A549 (cell line): ENCODE data around the gene CD2AP. TPM values are rescaled to one million over a fixed set of nuclear protein-coding genes. Genes with fewer than 3 reads are reported as not detected.

Source experiments
- ATAC-seq, 2 experiments: fragments of 200-7000 bp in 1 of 2; fragments of >200 bp in 1 of 2; cut with Nextera tagmentation in 1 of 2; cut with Tn5 transposase in 1 of 2; 3 replicates each; pipeline versions ENCODE4 v1.8.0 to v1.9.1; 2018 to 2020; ENCODE audit warnings: mild to moderate bottlenecking in 1 of 2, moderate library complexity in 1 of 2
- CTCF ChIA-PET: fragments of 300-600 bp; sonication (Branson Sonifier 250); formaldehyde crosslinking; extraction: SDS; loops from one replicate; lab custom pipeline; 2021; ENCODE audit warnings: antibody characterized with exemption, inconsistent platforms; lab: Yijun Ruan, JAX
- POLR2A ChIA-PET: fragments of 350-600 bp; formaldehyde crosslinking; extraction: SDS; loops from one replicate; lab custom pipeline; 2021; ENCODE audit warnings: antibody characterized with exemption, inconsistent platforms; lab: Yijun Ruan, JAX
- DNase-seq, 2 experiments: peaks; one replicate each; pipeline versions ENCODE4 v3.0.0 to v3.0.0-alpha.2; 2011 to 2016; ENCODE audit warnings: low read depth in 1 of 2, low spot score in 1 of 2
- FAIRE-seq: peaks from 2 replicates; lab custom pipeline; 2011; peaks lifted over from hg19 to GRCh38; lab: Jason Lieb, UNC
- H3K27ac ChIP-seq, 2 experiments: fragments of >200 bp; sonication (Bioruptor Twin); formaldehyde crosslinking; 3 replicates each; pipeline ENCODE4 v1.5.1; 2016 to 2017
- H3K4me1 ChIP-seq: fragments of >200 bp; sonication (Bioruptor Twin); formaldehyde crosslinking; 3 replicates; pipeline ENCODE4 v1.6.1; 2016
- H3K4me2 ChIP-seq: fragments of >200 bp; sonication (Bioruptor Twin); formaldehyde crosslinking; 3 replicates; pipeline ENCODE4 v1.6.1; 2016
- H3K4me3 ChIP-seq: fragments of >200 bp; sonication (Bioruptor Twin); formaldehyde crosslinking; 3 replicates; pipeline ENCODE4 v1.5.1; 2016
- H3K9me3 ChIP-seq: fragments of >200 bp; sonication (Bioruptor Twin); formaldehyde crosslinking; 3 replicates; pipeline ENCODE4 v1.6.1; 2016
- ESRRA ChIP-seq: fragments of 150-350 bp; IDR thresholded peaks from 2 replicates; pipeline ENCODE4 v1.6.1; 2014; ENCODE audit warnings: mild to moderate bottlenecking, low read length, borderline replicate concordance
- FOSL2 ChIP-seq, 2 experiments: fragments of 450-650 bp in 1 of 2; fragments of >200 bp in 1 of 2; sonication (Bioruptor Twin) in 1 of 2; formaldehyde crosslinking; IDR thresholded peaks; 2 replicates each; pipeline versions ENCODE4 v1.5.0 to v1.6.1; 2016 to 2020; ENCODE audit warnings: mild to moderate bottlenecking in 1 of 2, moderate library complexity in 1 of 2
- JUNB ChIP-seq: fragments of >200 bp; sonication (Bioruptor Twin); formaldehyde crosslinking; IDR thresholded peaks from 2 replicates; pipeline ENCODE4 v1.6.1; 2016
- KDM5A ChIP-seq: fragments of 200-600 bp; sonication (generic); IDR thresholded peaks from 2 replicates; pipeline ENCODE4 v1.6.1; 2016; ENCODE audit warnings: antibody characterized with exemption, mild to moderate bottlenecking
- MYC ChIP-seq: IDR thresholded peaks from 2 replicates; pipeline ENCODE4 v1.6.1; 2012; ENCODE audit warnings: mild to moderate bottlenecking, inconsistent platforms, low read length, improper control_type of control experiment, borderline replicate concordance
- NFE2L2 ChIP-seq: fragments of 150-350 bp; conservative IDR thresholded peaks from 2 replicates; pipeline ENCODE4 v1.6.1; 2014; ENCODE audit warnings: low read length
- PHF8 ChIP-seq: fragments of 200-600 bp; sonication (generic); IDR thresholded peaks from 2 replicates; pipeline ENCODE4 v1.6.1; 2016; ENCODE audit warnings: low read depth, mild to moderate bottlenecking, antibody characterized with exemption, moderate library complexity, borderline replicate concordance
- POLR2A ChIP-seq: IDR thresholded peaks from 2 replicates; pipeline ENCODE4 v1.6.1; 2012; ENCODE audit warnings: mild to moderate bottlenecking, low read length
- POLR2AphosphoS2 ChIP-seq: conservative IDR thresholded peaks from 2 replicates; pipeline ENCODE4 v1.6.1; 2012; ENCODE audit warnings: low read length, improper control_type of control experiment, inconsistent platforms
- RAD21 ChIP-seq, 2 experiments: fragments of >200 bp in 1 of 2; sonication (Bioruptor Twin) in 1 of 2; formaldehyde crosslinking in 1 of 2; IDR thresholded peaks in 1 of 2; conservative IDR thresholded peaks in 1 of 2; 2 replicates in 1 of 2; 3 replicates in 1 of 2; pipeline ENCODE4 v1.6.1; 2012 to 2018; ENCODE audit warnings: inconsistent platforms in 1 of 2
- RCOR1 ChIP-seq: fragments of 150-350 bp; IDR thresholded peaks from 2 replicates; pipeline ENCODE4 v1.6.1; 2014; ENCODE audit warnings: antibody characterized with exemption, low read length, low read depth
- RNF2 ChIP-seq: fragments of 200-600 bp; sonication (generic); IDR thresholded peaks from 2 replicates; pipeline ENCODE4 v1.6.1; 2016; ENCODE audit warnings: low read depth, mild to moderate bottlenecking, antibody characterized with exemption, moderate library complexity, borderline replicate concordance
- SMC3 ChIP-seq: fragments of >200 bp; sonication (Bioruptor Twin); formaldehyde crosslinking; IDR thresholded peaks from 3 replicates; pipeline ENCODE4 v1.6.1; 2018; ENCODE audit warnings: inconsistent platforms
- TFCP2L1 ChIP-seq: fragments of 250-450 bp; sonication (Bioruptor Pico); IDR thresholded peaks from 2 replicates; pipeline ENCODE4 v1.5.0; 2021; ENCODE audit warnings: mild to moderate bottlenecking
- ZC3H11A ChIP-seq: fragments of 450-650 bp; IDR thresholded peaks from 2 replicates; pipeline ENCODE4 v1.6.1; 2014; ENCODE audit warnings: antibody characterized with exemption, mild to moderate bottlenecking
- WGBS: methylation state at CpG from one replicate; pipeline ENCODE4 v1.1.6; 2017; ENCODE audit errors: missing lambda C conversion rate; 5-methylcytosine and 5-hydroxymethylcytosine counted together
- polyA plus RNA-seq, 4 experiments: library from polyadenylated mRNA; depleted of rRNA in 3 of 4; stranded (reverse); fragments of >200 nt; fragmentation: RNase III in 1 of 4; extraction: RNeasy Plus Mini Kit Qiagen cat#74134 plus additional on column Dnase treatment in 1 of 4; gene quantifications; 2 replicates in 3 of 4; 3 replicates in 1 of 4; pipeline ENCODE4 v1.2.3, GENCODE V29; 2011 to 2017
- TF ChIP-seq, protein P1 (sequence below): fragments of 200-600 bp; sonication (generic); IDR thresholded peaks from 2 replicates; pipeline ENCODE4 v1.6.1; 2016; ENCODE audit warnings: antibody characterized with exemption, mild to moderate bottlenecking, moderate library complexity
- TF ChIP-seq, protein P2 (sequence below): fragments of >200 bp; sonication (Bioruptor Twin); formaldehyde crosslinking; IDR thresholded peaks from 2 replicates; pipeline ENCODE4 v1.6.1; 2016
- TF ChIP-seq, protein P3 (sequence below): fragments of >200 bp; sonication (Bioruptor Twin); formaldehyde crosslinking; IDR thresholded peaks from 3 replicates; pipeline ENCODE4 v1.5.1; 2016

The CD2AP gene
- polyA plus RNA-seq, 2 of the 4 experiments (the other 2 are of a cell fraction): 18.8 to 35.7 TPM

DNA sequence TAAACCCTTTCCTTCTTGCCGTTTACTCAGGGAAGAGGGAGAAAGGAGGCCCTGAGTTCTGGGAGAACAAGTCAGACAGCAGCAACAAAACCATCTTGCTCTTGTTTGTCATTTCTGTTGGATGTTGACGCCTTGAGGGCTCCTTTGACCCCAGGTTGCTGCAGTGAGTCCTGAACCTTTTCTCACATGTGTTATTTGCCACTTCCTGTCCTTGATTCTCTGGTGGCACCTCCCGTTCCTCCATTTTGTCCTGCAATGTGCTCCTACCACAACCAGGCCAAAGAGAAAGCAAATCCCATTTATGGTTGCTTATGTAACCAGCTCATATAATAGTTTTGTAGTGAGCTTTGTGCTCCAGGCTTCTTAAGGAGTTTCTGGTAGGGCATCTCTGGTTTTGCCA, 154.2 kb downstream of the CD2AP start:
- ATAC-seq: no peak; a peak in 1 of 6 replicates
- no peak for TF ChIP-seq KDM5A
- TF ChIP-seq POLR2A: no peak
- TF ChIP-seq FOSL2 (IDR thresholded peaks at IDR 0.05): no peak
- TF ChIP-seq FOSL2 (CRISPR knock-in tag; IDR thresholded peaks at IDR 0.05): no peak
- TF ChIP-seq TFCP2L1 (CRISPR knock-in tag): no peak
- TF ChIP-seq NFE2L2: no peak
- TF ChIP-seq RCOR1: no peak
- TF ChIP-seq ESRRA: no peak
- no peak for TF ChIP-seq ZC3H11A
- no peak for TF ChIP-seq POLR2AphosphoS2
- TF ChIP-seq JUNB: no peak
- TF ChIP-seq, protein P1, sequence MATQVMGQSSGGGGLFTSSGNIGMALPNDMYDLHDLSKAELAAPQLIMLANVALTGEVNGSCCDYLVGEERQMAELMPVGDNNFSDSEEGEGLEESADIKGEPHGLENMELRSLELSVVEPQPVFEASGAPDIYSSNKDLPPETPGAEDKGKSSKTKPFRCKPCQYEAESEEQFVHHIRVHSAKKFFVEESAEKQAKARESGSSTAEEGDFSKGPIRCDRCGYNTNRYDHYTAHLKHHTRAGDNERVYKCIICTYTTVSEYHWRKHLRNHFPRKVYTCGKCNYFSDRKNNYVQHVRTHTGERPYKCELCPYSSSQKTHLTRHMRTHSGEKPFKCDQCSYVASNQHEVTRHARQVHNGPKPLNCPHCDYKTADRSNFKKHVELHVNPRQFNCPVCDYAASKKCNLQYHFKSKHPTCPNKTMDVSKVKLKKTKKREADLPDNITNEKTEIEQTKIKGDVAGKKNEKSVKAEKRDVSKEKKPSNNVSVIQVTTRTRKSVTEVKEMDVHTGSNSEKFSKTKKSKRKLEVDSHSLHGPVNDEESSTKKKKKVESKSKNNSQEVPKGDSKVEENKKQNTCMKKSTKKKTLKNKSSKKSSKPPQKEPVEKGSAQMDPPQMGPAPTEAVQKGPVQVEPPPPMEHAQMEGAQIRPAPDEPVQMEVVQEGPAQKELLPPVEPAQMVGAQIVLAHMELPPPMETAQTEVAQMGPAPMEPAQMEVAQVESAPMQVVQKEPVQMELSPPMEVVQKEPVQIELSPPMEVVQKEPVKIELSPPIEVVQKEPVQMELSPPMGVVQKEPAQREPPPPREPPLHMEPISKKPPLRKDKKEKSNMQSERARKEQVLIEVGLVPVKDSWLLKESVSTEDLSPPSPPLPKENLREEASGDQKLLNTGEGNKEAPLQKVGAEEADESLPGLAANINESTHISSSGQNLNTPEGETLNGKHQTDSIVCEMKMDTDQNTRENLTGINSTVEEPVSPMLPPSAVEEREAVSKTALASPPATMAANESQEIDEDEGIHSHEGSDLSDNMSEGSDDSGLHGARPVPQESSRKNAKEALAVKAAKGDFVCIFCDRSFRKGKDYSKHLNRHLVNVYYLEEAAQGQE: no peak
- TF ChIP-seq PHF8: no peak
- TF ChIP-seq, protein P2, sequence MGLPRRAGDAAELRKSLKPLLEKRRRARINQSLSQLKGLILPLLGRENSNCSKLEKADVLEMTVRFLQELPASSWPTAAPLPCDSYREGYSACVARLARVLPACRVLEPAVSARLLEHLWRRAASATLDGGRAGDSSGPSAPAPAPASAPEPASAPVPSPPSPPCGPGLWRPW: no peak
- DNase-seq: no peak
- no peaks in the 10 kb centered on the region for H3K4me1 ChIP-seq
- no peaks in the 10 kb centered on the region for H3K9me3 ChIP-seq
- 43% methylated on average over 3 of the region's 3 CpGs for WGBS
- CTCF ChIA-PET: interaction anchor here (0.6 to 7.4 kb wide), 29 partner anchors 9 to 1820 kb away, joined by 3 to 67 read pairs (median 5); partner anchors contain the start of gene OPN5
- no peak overlapping the region for H3K4me3 ChIP-seq
- H3K27ac ChIP-seq: no peak overlapping the region
- POLR2A ChIA-PET: no interaction called here
- no peak for FAIRE-seq
- no peak overlapping the region for H3K4me2 ChIP-seq

DNA sequence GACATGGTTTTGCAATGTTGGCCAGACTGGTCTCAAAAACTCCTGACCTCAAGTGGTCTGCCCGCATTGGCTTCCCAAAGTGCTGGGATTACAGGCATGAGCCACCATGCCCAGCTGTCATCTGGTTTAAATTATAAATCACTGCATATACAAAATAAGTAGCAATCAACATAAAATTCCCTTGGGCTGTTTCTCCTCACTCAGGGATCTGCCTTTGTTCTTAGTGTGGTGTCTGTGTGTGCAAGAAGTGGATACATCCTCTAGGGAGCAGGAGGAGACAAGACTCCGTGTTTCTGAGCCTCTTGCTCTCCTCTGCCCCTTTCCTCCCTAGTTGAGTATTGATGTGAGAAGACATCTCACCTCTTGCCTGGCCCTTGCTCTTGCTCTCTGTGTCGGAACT, 155.6 kb downstream of the CD2AP start:
- no peaks in the 10 kb centered on the region for H3K9me3 ChIP-seq
- DNase-seq (peak in 1 of 2 experiments; percentile 21), FAIRE-seq (no peak), ATAC-seq (peak; percentile 78 to 79)
- TF ChIP-seq RNF2 (no peak), SMC3 (0 out of 3 replicates have a peak, but pooled peaks have one; percentile 24), RAD21 (conservative IDR thresholded peaks at IDR 0.05 in 1 of 2, IDR thresholded peaks at IDR 0.05 in 1 of 2) (peak; percentile 53), MYC (no peak), KDM5A (no peak)
- TF ChIP-seq, protein P3, sequence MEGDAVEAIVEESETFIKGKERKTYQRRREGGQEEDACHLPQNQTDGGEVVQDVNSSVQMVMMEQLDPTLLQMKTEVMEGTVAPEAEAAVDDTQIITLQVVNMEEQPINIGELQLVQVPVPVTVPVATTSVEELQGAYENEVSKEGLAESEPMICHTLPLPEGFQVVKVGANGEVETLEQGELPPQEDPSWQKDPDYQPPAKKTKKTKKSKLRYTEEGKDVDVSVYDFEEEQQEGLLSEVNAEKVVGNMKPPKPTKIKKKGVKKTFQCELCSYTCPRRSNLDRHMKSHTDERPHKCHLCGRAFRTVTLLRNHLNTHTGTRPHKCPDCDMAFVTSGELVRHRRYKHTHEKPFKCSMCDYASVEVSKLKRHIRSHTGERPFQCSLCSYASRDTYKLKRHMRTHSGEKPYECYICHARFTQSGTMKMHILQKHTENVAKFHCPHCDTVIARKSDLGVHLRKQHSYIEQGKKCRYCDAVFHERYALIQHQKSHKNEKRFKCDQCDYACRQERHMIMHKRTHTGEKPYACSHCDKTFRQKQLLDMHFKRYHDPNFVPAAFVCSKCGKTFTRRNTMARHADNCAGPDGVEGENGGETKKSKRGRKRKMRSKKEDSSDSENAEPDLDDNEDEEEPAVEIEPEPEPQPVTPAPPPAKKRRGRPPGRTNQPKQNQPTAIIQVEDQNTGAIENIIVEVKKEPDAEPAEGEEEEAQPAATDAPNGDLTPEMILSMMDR: peak; percentile 21; the same call in 1 of the 3 replicates
- no peak overlapping the region for H3K4me2 ChIP-seq
- POLR2A ChIA-PET: no interaction called here
- CTCF ChIA-PET: interaction anchor here (0.6 to 7.4 kb wide), 9 partner anchors 10 to 1899 kb away, joined by 3 to 67 read pairs (median 5); no protein-coding TSS in a partner anchor
- peak overlapping the region in 1 of 2 experiments; percentile 32; a peak in 1 of 6 replicates for H3K27ac ChIP-seq
- no peak overlapping the region for H3K4me3 ChIP-seq
- no peaks in the 10 kb centered on the region for H3K4me1 ChIP-seq
- 75% methylated on average over 3 of the region's 3 CpGs for WGBS
